GM19351 (cell line): ENCODE measurements around the gene EVC2.

Experiments
- ATAC-seq: cut with Tn5 transposase; IDR thresholded peaks from one replicate; pipeline ENCODE4 v1.9.1; 2021; ENCODE audit warnings: mild to moderate bottlenecking, moderate library complexity; ENCODE audit not compliant: unreplicated experiment

Gene EVC2

GRCh38 chr4:5678977-5679376 lies 29.4 kb downstream of the EVC2 start:
- no peak for ATAC-seq

- ATAC-seq = no peak
Measured at GRCh38 chr4:5676763-5677162, 31.6 kb downstream of the EVC2 start.

DNA sequence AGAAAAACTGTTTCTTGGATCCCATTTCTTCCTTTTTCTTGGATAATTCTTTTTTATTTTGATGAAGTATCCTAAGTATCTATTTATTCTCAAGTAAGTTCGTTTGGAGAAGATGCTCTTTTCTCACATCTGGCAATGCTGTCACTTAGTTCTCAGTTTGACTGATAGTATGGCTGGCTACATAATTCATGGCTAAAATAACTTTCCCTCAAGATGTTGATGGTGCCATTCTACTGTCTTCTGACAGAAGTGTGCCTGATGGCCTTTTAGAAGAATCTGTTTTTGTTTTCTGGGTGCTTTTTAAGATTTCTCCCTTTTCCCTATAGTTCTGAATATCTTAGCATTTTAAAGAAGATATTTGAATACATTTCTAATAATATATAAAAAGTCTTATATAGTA lies 41.6 kb downstream of the EVC2 start:
- no peak for ATAC-seq

GRCh38 chr4:5664778-5665177 lies 43.6 kb downstream of the EVC2 start:
- no peak for ATAC-seq

GRCh38 chr4:5662555-5662954 lies 45.8 kb downstream of the EVC2 start:
- ATAC-seq = no peak

- ATAC-seq = no peak
Measured at GRCh38 chr4:5661237-5661636, 47.1 kb downstream of the EVC2 start.

DNA sequence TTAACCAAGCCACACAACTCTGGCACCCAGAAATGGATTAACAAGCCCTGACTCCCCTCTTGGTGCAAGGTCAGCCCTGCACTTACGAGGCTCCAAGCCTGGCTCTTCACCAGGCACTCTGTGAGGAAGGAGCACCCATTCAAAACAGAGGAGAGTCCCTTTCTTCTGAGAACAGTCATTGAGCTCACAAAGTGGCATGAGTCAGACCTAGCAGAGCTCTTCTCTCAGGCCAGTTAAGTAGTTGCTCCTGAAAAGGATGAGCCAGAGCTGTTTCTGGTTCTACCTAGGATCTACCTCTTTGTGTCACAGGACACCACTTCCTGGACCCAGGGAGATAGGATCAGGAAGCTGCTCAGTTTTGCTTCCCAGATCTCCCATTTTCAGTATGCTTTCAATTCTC lies 48.2 kb downstream of the EVC2 start:
- ATAC-seq = no peak

GRCh38 chr4:5658974-5659373 lies 49.4 kb downstream of the EVC2 start:
- ATAC-seq = no peak

DNA sequence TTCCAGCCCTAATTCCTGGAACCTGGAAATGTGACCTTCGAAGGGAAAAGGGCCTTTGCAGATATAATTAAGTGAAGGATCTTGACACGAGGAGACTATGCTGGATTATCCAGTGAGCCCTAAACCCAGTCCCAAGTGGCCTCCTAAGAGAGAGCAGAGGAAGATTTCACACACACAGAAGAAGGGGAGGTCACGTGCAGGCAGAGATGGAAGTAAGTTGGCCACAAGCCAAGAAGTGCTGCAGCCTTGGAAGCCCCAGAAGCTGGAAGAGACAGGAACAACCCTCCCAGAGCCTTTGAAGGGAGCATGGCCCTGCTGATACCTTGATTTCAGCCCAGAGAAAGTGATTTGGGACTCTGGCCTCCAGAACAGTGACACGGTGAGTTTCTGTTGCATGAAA lies 51.9 kb downstream of the EVC2 start:
- ATAC-seq = no peak

DNA sequence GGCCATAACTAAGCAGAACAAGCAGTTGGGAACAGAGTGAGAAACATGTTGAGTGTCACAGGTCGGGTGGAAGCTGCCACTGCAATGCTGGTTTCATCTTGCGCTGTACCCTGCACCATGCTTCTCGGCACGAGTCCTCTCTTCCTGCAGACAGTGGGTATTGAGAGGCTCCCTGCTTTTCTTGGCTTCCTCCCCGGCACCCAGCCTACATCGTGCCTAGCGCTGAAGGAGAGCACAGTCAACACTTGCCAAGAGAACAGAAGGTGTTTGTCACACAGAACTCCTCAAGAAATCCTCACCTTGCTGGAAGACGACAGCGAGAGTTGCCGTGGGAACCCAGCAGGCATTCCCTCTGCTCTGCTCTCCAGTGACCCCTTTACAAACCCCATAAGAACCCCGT lies 53.6 kb downstream of the EVC2 start:
- no peak for ATAC-seq

DNA sequence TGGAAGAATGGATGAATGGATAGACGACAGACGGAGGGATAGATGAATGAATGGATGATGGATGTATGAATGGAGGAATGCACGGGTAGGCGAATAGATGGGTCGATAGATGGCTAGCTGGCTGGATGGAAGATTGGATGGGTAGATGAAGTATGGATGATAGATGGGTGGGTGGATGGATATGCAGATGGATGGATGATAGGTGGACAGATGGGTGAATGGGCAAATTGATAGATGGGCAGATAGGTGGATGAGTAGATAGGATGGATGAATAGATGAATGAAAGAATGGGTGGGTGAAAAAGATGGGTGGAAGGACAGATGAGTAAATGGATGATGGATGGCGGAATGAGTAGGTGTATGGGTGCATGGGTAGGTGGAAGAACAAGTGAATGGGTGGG lies 57.3 kb downstream of the EVC2 start:
- no peak for ATAC-seq

GRCh38 chr4:5650040-5650439 lies 58.3 kb downstream of the EVC2 start:
- ATAC-seq = no peak

DNA sequence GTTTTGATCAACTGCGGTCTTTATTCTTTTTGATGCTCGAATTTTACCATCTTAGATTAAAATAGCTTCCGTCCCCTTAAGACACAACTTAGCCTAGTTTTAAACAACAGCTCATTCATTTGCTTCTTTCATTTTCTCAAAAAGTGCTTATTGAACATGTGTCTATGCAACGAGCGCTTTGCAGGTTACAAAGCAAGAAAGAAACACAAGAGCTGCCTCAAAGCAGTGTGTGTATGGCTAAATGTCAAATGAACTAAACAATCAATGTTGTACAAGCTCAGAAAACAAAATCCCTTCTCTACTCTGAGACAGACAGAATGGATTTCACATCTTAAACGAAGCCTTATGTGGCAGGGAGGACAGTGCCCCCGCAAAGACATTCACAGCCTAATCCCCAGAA lies 61.0 kb downstream of the EVC2 start:
- no peak for ATAC-seq

- no peak for ATAC-seq
Measured at GRCh38 chr4:5640096-5640495, 68.3 kb downstream of the EVC2 start.

- ATAC-seq = no peak
Measured at GRCh38 chr4:5639556-5639955, 68.8 kb downstream of the EVC2 start.

DNA sequence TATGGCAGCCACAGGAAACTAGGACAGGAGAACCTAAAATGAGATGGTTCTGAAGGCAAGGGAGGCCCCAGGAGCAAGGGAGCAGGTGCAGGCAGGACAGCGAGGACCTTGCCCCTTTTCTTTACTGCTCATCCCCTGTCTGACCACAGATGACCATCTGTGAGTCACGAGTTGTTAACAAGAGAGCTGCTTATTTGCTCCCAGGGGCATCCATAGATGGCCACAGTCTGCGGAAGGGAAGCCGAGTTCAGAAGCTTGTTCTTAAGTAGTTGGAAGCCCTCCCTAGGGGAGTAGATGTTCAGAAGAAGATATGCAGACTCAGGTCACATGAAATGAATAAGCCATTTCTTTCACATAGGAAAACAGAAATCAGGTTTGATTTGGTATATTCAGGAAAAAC lies 69.4 kb downstream of the EVC2 start:
- ATAC-seq = no peak

GRCh38 chr4:5638316-5638715 lies 70.0 kb downstream of the EVC2 start:
- ATAC-seq = no peak

GRCh38 chr4:5636766-5637670 lies 71.3 kb downstream of the EVC2 start:
- ATAC-seq = no peak

DNA sequence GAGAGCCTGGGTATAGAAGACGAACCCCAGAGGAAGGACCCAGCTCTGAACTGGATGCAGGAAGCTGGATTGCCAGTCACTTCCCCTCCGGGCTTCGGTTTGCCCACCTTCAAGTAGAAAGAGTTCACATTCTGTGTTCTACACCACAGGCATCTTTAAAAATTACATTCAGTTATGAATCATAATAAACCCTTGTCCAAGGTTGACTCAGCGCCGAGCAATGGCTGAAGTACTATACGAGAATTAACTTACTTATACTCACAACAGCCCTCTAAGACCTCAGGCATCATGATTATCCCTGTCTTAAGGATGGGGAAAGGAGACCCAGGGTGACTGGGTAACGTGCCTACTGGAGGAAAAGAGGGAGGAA lies 72.5 kb downstream of the EVC2 start:
- ATAC-seq = no peak

GRCh38 chr4:5632571-5632970 lies 75.8 kb downstream of the EVC2 start:
- ATAC-seq = no peak

GRCh38 chr4:5632066-5632440 lies 76.3 kb downstream of the EVC2 start:
- no peak for ATAC-seq

GRCh38 chr4:5631352-5632065 lies 76.8 kb downstream of the EVC2 start:
- ATAC-seq = no peak
